HG03378 (cell line): Measurements from ENCODE around the gene CWF19L1.
A peak's percentile ranks its signal among the peaks of the same experiment; 100 is the strongest.

Experiments used
- ATAC-seq: cut with Tn5 transposase; IDR thresholded peaks from one replicate; pipeline ENCODE4 v1.9.1; 2021; ENCODE audit warnings: mild to moderate bottlenecking, moderate library complexity; ENCODE audit not compliant: unreplicated experiment

The CWF19L1 gene

DNA sequence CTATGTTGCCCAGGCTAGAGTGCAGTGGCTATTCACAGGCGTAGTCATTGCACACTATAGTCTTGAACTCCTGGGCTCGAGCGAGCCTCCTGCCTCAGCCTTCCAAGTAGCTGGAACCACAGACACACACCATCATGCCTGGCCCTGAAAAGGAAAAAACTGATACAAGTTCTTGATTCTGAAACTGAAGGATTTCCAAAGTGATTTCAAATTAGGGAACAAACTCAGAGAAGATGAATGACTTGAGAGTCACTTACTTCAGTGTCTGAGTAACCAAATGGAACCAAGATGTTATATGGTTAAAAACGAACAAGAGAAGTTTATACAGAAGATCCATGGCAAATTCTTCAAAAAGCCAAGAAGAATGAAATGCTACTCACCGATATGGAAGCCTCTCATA lies 14.4 kb downstream of the CWF19L1 start:
- ATAC-seq: no peak

GRCh38 chr10:100248820-100249219 lies 18.6 kb downstream of the CWF19L1 start:
- ATAC-seq: no peak

- no peak for ATAC-seq
Measured at GRCh38 chr10:100245484-100246220, 21.8 kb downstream of the CWF19L1 start.

- ATAC-seq: no peak
Measured at GRCh38 chr10:100239851-100240250, 27.6 kb downstream of the CWF19L1 start.

GRCh38 chr10:100238429-100238828 lies 29.0 kb downstream of the CWF19L1 start:
- ATAC-seq: no peak

- ATAC-seq: no peak
Measured at GRCh38 chr10:100232101-100232500, 35.3 kb downstream of the CWF19L1 start.

DNA sequence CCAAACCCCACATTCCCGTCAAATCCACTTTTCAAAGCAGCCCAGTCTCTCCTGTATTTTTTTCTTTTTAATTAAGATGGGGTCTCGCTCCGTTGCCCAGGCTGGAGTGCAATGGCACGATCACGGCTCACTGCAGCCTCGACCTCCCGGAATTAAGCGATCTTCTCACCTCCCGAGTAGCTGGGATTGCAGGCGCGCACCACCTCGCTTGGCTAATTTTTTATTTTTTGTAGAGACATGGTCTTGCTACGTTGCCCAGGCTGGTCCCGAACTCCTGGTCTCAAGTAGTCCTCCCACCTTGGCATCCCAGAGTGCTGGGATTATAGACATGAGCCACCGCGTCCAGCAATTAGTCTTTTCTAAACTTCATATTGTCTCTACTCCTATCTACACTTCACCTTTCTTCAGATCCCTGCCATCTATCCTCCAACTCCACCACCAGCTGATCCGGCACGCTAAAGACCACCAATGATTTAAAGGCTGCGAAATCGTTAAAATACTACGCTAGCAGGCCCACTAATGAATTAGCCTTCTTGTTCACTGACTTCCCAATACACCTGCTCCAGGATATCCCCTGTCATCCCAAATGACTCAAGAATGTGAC lies 37.5 kb downstream of the CWF19L1 start:
- no peak for ATAC-seq

GRCh38 chr10:100223879-100224278 lies 43.6 kb downstream of the CWF19L1 start:
- no peak for ATAC-seq

GRCh38 chr10:100222529-100222928 lies 44.9 kb downstream of the CWF19L1 start:
- ATAC-seq: no peak

DNA sequence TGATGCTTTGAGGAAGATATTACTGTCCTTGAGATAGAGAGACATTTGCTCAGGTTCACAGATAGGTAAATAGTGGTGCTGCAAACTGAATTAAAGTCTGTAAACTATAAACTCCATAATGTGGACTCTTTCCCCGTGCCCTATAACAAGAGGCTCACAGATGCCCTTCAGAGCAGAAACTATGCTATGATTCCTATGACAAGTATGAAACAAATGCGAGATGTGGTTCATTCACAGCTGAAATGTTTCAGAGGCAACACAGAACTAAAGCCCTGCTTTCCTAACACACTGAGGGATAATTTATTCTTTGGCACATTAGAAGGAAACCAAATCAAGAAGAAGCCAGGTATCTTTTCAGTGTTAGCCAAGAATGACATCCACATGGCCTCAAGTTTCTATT lies 51.4 kb downstream of the CWF19L1 start:
- no peak for ATAC-seq

DNA sequence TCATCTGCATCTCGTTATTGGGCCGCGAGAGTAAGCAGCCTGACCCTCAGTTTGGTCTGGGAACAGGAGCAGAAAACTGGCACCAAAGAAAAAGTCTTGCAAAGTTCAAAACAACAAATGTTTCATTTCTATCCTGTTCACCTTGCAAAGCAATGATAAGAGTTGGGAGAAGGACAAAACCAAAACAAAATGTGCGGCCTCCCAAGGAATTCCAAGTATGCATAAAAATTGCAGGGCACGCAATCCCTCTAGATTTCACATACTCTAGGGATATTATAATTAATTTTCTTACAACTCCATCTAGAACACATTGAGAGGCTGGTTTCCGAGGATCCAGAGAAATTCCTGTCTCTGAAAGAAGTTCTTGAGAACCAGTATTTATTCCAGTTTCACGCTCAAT lies 58.1 kb downstream of the CWF19L1 start:
- ATAC-seq: no peak

GRCh38 chr10:100208276-100208675 lies 59.2 kb downstream of the CWF19L1 start:
- ATAC-seq: no peak

- no peak for ATAC-seq
Measured at GRCh38 chr10:100204370-100204769, 63.1 kb downstream of the CWF19L1 start.

- ATAC-seq: no peak
Measured at GRCh38 chr10:100201549-100201948, 65.9 kb downstream of the CWF19L1 start.

DNA sequence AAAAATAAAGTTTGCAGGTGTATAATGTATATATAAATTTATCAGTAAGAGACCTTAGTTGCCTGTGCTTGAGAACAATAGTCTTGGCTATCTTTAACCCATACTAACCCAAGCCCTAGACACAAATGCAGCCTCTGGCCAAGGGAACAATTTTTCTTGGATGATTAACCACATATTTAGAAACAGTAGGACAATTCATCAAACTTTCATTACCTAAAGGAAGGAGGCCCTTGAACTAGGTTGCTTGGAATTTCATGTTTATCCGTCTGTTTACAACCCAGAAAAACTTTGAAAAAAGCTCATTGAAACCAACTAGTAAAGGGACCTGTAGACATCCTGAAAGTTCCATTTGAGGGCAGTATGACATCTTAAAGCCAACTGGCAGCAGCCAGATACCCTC lies 72.7 kb downstream of the CWF19L1 start:
- ATAC-seq: no peak

DNA sequence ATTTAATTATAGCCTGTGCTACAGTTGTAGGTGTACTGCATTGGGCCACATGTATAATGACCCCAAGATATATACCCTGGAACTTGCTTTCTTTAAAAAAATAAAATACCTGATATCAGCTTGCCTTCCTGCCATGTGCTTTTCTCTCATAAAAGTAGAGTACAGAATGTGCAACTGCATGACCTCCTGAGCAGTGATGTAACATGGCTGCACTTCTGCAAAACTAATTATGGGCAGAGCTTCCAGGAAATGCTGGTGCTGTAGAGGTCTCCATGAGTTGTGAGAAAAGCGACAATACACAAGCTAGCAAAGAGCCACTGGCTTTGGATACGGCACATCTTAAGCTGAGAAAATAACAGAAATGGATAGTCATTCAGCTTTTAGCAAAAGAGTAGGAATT lies 75.1 kb downstream of the CWF19L1 start:
- ATAC-seq: no peak

- ATAC-seq: peak; percentile 42
Measured at GRCh38 chr10:100186253-100187212, 80.9 kb downstream of the CWF19L1 start.

GRCh38 chr10:100185364-100186252 lies 81.8 kb downstream of the CWF19L1 start, which contains the start of gene ERLIN1:
Gene ERLIN1 (minus strand): TSS chr10:100186029. CDS start chr10:100185626, 403 bp downstream.
- peak; percentile 48 for ATAC-seq

GRCh38 chr10:100184840-100185239 lies 82.6 kb downstream of the CWF19L1 start:
- ATAC-seq: no peak

DNA sequence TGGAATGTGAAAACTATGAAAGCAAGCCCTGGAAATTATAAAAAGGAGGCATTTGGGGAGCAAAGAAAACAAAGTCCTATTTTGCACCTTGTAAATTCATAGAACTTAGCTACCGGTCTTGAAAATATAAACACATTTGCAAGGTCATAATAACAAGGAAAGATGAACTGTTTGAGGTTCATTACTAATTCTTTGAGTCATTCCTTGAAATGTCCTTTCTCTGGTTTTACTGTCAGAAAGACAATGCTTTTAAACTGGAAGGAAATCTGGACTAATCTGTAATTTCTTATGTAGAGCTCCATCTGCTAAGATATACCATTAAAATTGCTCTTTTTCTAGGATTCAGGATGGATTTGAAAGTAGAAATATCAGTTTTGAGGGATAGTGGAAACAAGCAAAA lies 83.0 kb downstream of the CWF19L1 start:
- no peak for ATAC-seq
